GM12801 (cell line): ENCODE measurements around the gene F2.

Source experiments
- CTCF ChIP-seq: IDR thresholded peaks from one replicate; pipeline ENCODE4 v1.5.1; 2011; ENCODE audit warnings: control low read depth; ENCODE audit not compliant: insufficient read length; ENCODE audit errors: extremely low read depth

Gene F2

GRCh38 chr11:46697723-46698122, 21.3 kb upstream of the F2 start:
- no peak for TF ChIP-seq CTCF

- no peak for TF ChIP-seq CTCF
These were observed 20.4 kb upstream of the F2 start for GRCh38 chr11:46698597-46698996.

- TF ChIP-seq CTCF, result no peak
These were observed 18.6 kb upstream of the F2 start, which contains the start of the genes ARHGAP1 and ZNF408 for GRCh38 chr11:46700241-46701077. Gene ARHGAP1, minus strand, starts transcription at chr11:46700619. Its CDS starts 4,512 bp downstream, at chr11:46696107. Gene ZNF408, plus strand, starts transcription at chr11:46701031. Its CDS starts 17 bp downstream, at chr11:46701048.

GRCh38 chr11:46701078-46701654, 17.8 kb upstream of the F2 start:
- no peak for TF ChIP-seq CTCF

- TF ChIP-seq CTCF, result no peak
These were observed 13.8 kb upstream of the F2 start for GRCh38 chr11:46705070-46705688.

- no peak for TF ChIP-seq CTCF
These were observed 12.1 kb upstream of the F2 start for GRCh38 chr11:46706886-46707285.

- no peak for TF ChIP-seq CTCF
These were observed 8.2 kb upstream of the F2 start for GRCh38 chr11:46710821-46711269.
